ENCODE measurements around the gene AFAP1. TPM values are rescaled to one million over a fixed set of nuclear protein-coding genes. Genes with fewer than 3 reads are reported as not detected.

The AFAP1 gene
- total and polyA plus RNA-seq, 2 of the 8 experiments (the other 6 are each of a cell fraction or from before 2014, with no cell fraction given): 3.6 to 18.2 TPM

GRCh38 chr4:7753931-7754465, 185.7 kb downstream of the AFAP1 start:
- Histone ChIP-seq H2AK5ac (ENCODE audit: low read depth, low read length) (no peak overlapping the region), H3K27me3 (replicated peaks in 1 of 4; ENCODE audit: control insufficient read depth in 3 of 4, extremely low read depth in 1 of 4, insufficient read depth in 3 of 4, low read length in 3 of 4) (no peaks in the 10 kb centered on the region; a peak in 1 of 7 replicates), H3K27ac (ENCODE audit: low read depth, low read length) (no peak overlapping the region), H3K9ac (replicated peaks in 1 of 4; ENCODE audit: extremely low read depth in 1 of 4, low read depth in 3 of 4, low read length in 3 of 4) (no peak overlapping the region), H3K23me2 (ENCODE audit: low read depth, low read length) (no peaks in the 10 kb centered on the region), H3K18ac (ENCODE audit: extremely low read depth, low read length) (no peak overlapping the region), H2BK12ac (ENCODE audit: low read depth, low read length) (no peak overlapping the region), H4K5ac (ENCODE audit: insufficient read length, low read depth, low read length) (no peak overlapping the region), H2BK5ac (ENCODE audit: low read depth, low read length) (no peak overlapping the region), H4K20me1 (replicated peaks in 1 of 2; ENCODE audit: control insufficient read depth in 1 of 2, insufficient read depth in 2 of 2, low read length in 2 of 2) (peaks cover 0 to 3% of the 10 kb centered on the region in 2 experiments), H3K14ac (ENCODE audit: insufficient read length) (no peak overlapping the region), H3K79me2 (ENCODE audit: control insufficient read depth in 1 of 2, insufficient read depth in 2 of 2, low read length in 2 of 2) (no peaks in the 10 kb centered on the region), H2BK20ac (ENCODE audit: low read length) (no peak overlapping the region), H2AFZ (ENCODE audit: low read length) (no peak overlapping the region), H2BK120ac (replicated peaks; ENCODE audit: low read depth, low read length) (no peak overlapping the region), H3K56ac (replicated peaks; ENCODE audit: insufficient read length, low read depth, low read length) (no peak overlapping the region), H4K8ac (ENCODE audit: extremely low read depth, insufficient read depth, low read length) (no peak overlapping the region), H2BK15ac (ENCODE audit: low read length) (no peak overlapping the region), H3K79me1 (ENCODE audit: low read depth, low read length) (no peaks in the 10 kb centered on the region), H4K91ac (replicated peaks; ENCODE audit: insufficient read length, low read length) (no peak overlapping the region), H3K36me3 (ENCODE audit: control insufficient read depth in 2 of 4, insufficient read depth in 4 of 4, low read length in 3 of 4) (no peaks in the 10 kb centered on the region), H3K4me1 (replicated peaks in 1 of 4; ENCODE audit: control insufficient read depth in 3 of 4, insufficient read depth in 4 of 4, low read length in 3 of 4) (no peaks in the 10 kb centered on the region), H3K4me3 (ENCODE audit: extremely low read depth in 1 of 4, insufficient read depth in 2 of 4, low read depth in 3 of 4, low read length in 4 of 4) (no peak overlapping the region), H3K9me3 (ENCODE audit: insufficient read depth in 2 of 2, low read depth in 1 of 2, low read length in 1 of 2) (no peaks in the 10 kb centered on the region), H3K23ac (ENCODE audit: insufficient read length) (no peak overlapping the region), H3K4me2 (ENCODE audit: insufficient read depth in 1 of 2, low read depth in 2 of 2, low read length in 2 of 2) (no peak overlapping the region), H3K4ac (replicated peaks; ENCODE audit: insufficient read length, low read depth, low read length) (no peak overlapping the region)
- ChIA-PET CTCF (ENCODE audit: partially characterized antibody) (interaction anchor here (1.4 to 1.6 kb wide), 2 partner anchors 8 to 16 kb away, joined by 3 to 6 read pairs; no protein-coding TSS in a partner anchor), POLR2A (ENCODE audit: partially characterized antibody) (no interaction called here)
- 92% methylated on average over 15 of the region's 15 CpGs; no CpG with 5 or more reads in 1 of the 2 experiments for WGBS, 2 experiments (ENCODE audit: extremely low coverage in 1 of 2, insufficient coverage in 1 of 2, insufficient read length in 1 of 2, insufficient replicate concordance in 2 of 2, low coverage in 1 of 2, low lambda C conversion rate in 2 of 2, missing lambda C conversion rate in 1 of 2)
- TF ChIP-seq KDM4A (IDR thresholded peaks at IDR 0.05; ENCODE audit: low read depth, low read length, severe bottlenecking): no peak
- TF ChIP-seq TBP (IDR thresholded peaks at IDR 0.05; ENCODE audit: low read depth, low read length): no peak
- TF ChIP-seq SAP30 (IDR thresholded peaks at IDR 0.05; ENCODE audit: insufficient read depth, insufficient replicate concordance, low read length): no peak
- no peak for TF ChIP-seq JUND (IDR thresholded peaks at IDR 0.05; ENCODE audit: low read length)
- no peak for TF ChIP-seq CTBP2 (IDR thresholded peaks at IDR 0.05; ENCODE audit: borderline replicate concordance, insufficient read depth, insufficient read length, low read length)
- no peak for TF ChIP-seq SIN3A (conservative IDR thresholded peaks at IDR 0.05 in 1 of 2, IDR thresholded peaks at IDR 0.05 in 1 of 2; ENCODE audit: low read depth in 1 of 2, low read length in 2 of 2)
- no peak for TF ChIP-seq SIX5 (IDR thresholded peaks at IDR 0.05; ENCODE audit: low read depth, low read length)
- no peak for TF ChIP-seq NANOG (IDR thresholded peaks at IDR 0.05; ENCODE audit: insufficient read depth, low read depth, low read length, poor library complexity, severe bottlenecking)
- no peak for TF ChIP-seq TAF7 (optimal IDR thresholded peaks at IDR 0.05; ENCODE audit: borderline replicate concordance, low read depth, low read length)
- no peak for TF ChIP-seq CBX5 (IDR thresholded peaks at IDR 0.05; ENCODE audit: low read depth, low read length)
- TF ChIP-seq RFX5 (IDR thresholded peaks at IDR 0.05; ENCODE audit: borderline replicate concordance, low read depth, low read length): no peak
- TF ChIP-seq SP1 (IDR thresholded peaks at IDR 0.05; ENCODE audit: low read depth, low read length): no peak
- no peak for DNase-seq (ENCODE audit: low read depth in 1 of 2, low spot score in 2 of 2)
- no peak for FAIRE-seq

Data from H1 (cell line).